Measurements from ENCODE around the gene TBC1D8. TPM values are rescaled to one million over a fixed set of nuclear protein-coding genes. Genes with fewer than 3 reads are reported as not detected.

TBC1D8 gene
- total RNA-seq = 100 to 1,000 TPM in 3 of 4 donors, 10 to 100 TPM in 1; 77.6 to 511 (median 239) TPM

DNA sequence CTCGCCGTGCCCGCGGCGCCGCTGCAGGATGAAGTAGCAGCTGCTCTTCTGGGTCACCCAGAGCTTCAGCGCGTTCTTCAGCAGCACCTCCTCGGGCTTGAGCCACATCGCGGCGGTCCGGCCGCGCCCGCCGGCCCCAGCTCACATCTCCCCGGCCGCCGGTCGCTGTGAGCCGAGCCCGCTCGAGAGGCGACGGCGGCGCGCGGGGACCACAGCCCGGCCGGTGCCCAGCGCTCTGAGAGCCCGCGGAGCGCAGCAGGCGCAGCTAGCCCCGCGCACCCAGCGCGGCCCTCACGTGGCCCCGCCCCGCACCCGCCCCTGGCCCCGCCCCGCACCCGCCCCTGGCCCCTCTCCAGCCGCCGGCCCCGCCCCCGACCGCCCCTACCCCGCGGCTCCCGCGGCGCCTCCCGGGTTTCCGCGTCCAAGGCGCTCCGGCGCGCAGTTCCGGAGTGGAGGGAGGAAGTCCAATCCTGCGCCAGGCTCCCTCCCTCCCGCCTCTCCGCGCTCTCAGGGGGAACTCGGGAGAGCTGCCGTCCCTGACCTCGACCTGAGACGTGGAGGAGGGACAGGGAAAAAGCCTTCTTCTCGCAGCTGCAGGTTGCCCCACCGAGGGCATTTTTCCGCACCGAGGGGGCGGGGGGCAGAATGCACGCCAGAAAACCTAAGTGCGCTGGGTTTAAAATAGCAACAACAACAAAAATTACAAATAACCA, at the start of gene TBC1D8:
TBC1D8 (minus strand) TSS at position 237 of the 713 bp plus-strand sequence; CDS start at position 108, 129 bp downstream.
- TF ChIP-seq, protein P1, sequence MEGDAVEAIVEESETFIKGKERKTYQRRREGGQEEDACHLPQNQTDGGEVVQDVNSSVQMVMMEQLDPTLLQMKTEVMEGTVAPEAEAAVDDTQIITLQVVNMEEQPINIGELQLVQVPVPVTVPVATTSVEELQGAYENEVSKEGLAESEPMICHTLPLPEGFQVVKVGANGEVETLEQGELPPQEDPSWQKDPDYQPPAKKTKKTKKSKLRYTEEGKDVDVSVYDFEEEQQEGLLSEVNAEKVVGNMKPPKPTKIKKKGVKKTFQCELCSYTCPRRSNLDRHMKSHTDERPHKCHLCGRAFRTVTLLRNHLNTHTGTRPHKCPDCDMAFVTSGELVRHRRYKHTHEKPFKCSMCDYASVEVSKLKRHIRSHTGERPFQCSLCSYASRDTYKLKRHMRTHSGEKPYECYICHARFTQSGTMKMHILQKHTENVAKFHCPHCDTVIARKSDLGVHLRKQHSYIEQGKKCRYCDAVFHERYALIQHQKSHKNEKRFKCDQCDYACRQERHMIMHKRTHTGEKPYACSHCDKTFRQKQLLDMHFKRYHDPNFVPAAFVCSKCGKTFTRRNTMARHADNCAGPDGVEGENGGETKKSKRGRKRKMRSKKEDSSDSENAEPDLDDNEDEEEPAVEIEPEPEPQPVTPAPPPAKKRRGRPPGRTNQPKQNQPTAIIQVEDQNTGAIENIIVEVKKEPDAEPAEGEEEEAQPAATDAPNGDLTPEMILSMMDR (IDR thresholded peaks at IDR 0.05) = no peak
- TF ChIP-seq POLR2A (IDR thresholded peaks at IDR 0.05) = peak; percentile 64 to 89
- Histone ChIP-seq H3K4me1 (peaks cover 0 to 24% (median 7%) of the 10 kb centered on the region in 4 donors), H3K36me3 (no peaks in the 10 kb centered on the region), H3K27ac (peak within 1 kb of the TSS; percentile 71 to 93 (median 78)), H3K27me3 (no peaks in the 10 kb centered on the region), H3K9me3 (no peaks in the 10 kb centered on the region), H3K4me3 (peak within 1 kb of the TSS; percentile 54 to 92 (median 75))
- peak; percentile 77 to 92 (median 91) for DNase-seq

DNA sequence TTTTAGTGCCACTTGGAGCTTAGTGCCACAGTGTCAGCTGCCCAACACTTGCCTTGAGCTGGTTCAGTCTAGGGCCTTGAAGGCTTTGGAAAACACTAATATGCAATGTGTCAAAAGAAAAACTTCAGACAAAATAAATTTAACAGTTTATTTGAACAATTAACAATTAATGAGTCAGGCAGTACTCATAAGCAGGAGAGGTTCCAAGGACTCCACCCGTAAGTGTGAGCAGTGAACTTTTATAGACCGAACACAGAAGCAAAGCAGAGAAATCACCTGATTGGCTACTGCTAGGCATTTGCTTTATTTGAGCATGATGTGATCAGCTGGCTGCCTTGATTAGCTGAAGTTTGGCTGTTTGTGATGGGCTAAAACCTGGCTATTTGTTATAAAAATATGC, 49.5 kb upstream of the TBC1D8 start:
- no peaks in the 10 kb centered on the region for H3K36me3 ChIP-seq
- no peak for DNase-seq
- H3K4me1 ChIP-seq = no peaks in the 10 kb centered on the region
- TF ChIP-seq POLR2A (IDR thresholded peaks at IDR 0.05) = no peak
- TF ChIP-seq, protein P1 (IDR thresholded peaks at IDR 0.05) = no peak
- H3K4me3 ChIP-seq = no peak overlapping the region
- H3K27me3 ChIP-seq = no peaks in the 10 kb centered on the region
- no peaks in the 10 kb centered on the region for H3K9me3 ChIP-seq
- H3K27ac ChIP-seq = no peak overlapping the region

DNA sequence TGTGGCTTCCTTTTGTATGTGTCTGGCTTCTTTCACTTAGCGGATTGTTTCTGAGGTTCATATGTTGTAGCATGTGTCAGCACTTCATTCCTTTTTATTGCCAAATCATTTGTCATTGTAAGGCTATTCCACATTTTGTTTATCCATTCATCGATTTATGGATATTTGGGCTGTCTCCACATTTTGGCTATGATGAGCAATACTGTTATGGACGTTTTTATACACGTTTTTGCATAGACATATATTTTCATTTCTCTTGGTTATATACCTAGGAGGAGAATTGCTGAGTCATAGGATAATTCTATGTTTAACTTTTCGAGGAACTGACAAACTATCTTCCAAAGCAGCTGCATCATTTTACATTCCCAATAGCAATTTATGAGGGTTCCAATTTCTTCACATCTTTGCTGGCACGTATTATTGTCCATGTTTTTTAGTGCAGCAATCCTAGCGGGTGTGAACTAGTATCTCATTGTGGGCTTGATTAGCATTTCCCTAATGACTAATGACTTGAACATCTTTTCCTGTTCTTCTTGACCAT, 48.1 kb upstream of the TBC1D8 start:
- Histone ChIP-seq H3K27me3 (no peaks in the 10 kb centered on the region), H3K27ac (no peak overlapping the region), H3K9me3 (no peaks in the 10 kb centered on the region), H3K36me3 (no peaks in the 10 kb centered on the region), H3K4me1 (no peaks in the 10 kb centered on the region), H3K4me3 (no peak overlapping the region)
- DNase-seq = no peak
- TF ChIP-seq, protein P1 (IDR thresholded peaks at IDR 0.05) = no peak
- no peak for TF ChIP-seq POLR2A (IDR thresholded peaks at IDR 0.05)

DNA sequence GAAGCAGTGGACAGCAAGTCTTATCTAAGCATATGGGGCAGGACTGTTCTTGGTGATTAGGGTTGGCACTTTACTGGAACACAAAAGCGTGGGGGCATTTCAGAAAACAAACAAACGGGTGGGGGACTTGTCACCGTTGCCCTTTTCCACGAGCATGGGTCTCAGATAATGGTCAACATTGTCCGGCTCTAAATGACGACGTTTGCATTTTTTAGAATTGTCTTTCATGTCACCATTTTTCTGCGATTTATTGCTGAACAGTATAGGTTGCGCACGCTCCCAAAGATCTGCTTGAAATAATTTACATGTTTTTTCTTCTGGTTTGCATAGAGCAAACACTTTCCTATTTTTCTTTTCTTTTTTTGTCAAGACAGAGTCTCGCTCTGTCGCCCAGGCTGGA, 46.6 kb upstream of the TBC1D8 start:
- H3K27ac ChIP-seq = no peak overlapping the region
- TF ChIP-seq POLR2A (IDR thresholded peaks at IDR 0.05) = no peak
- TF ChIP-seq, protein P1 (IDR thresholded peaks at IDR 0.05) = no peak
- H3K27me3 ChIP-seq = no peaks in the 10 kb centered on the region
- no peak for DNase-seq
- H3K4me1 ChIP-seq = no peaks in the 10 kb centered on the region
- no peak overlapping the region for H3K4me3 ChIP-seq
- no peaks in the 10 kb centered on the region for H3K9me3 ChIP-seq
- no peaks in the 10 kb centered on the region for H3K36me3 ChIP-seq

DNA sequence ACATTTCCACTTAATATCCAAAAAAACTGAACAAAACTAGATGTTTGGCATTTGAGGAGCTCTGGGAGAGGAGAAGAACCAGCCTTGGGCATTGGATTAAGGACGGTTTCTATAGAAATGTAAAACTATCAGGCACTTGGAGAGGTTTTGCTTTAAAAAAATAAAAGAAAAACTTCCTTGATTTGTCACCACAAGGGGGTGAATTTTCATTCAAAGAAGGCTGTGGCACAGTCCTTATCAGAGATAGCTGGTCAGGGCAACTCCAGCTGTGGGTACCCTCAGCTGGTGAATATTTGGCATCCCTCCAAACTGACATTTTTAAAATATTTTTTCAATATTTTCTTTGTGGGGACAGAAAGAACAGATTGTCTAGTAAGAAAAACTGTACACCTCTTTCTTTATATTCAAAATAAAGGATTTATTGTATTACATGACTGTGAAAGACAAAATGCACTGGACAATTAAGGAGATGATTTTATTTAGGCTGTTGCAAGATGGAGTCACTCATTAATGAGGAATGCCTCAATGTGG, 46.1 kb upstream of the TBC1D8 start:
- no peak for DNase-seq
- Histone ChIP-seq H3K36me3 (no peaks in the 10 kb centered on the region), H3K4me3 (no peak overlapping the region), H3K4me1 (no peaks in the 10 kb centered on the region), H3K27ac (no peak overlapping the region), H3K27me3 (no peaks in the 10 kb centered on the region), H3K9me3 (no peaks in the 10 kb centered on the region)
- no peak for TF ChIP-seq POLR2A (IDR thresholded peaks at IDR 0.05)
- TF ChIP-seq, protein P1 (IDR thresholded peaks at IDR 0.05) = peak in 3 of 6 experiments; percentile 19 to 28 (median 21)
